Inferior parietal cortex (tissue), 1 donor: ENCODE data around the gene ARHGEF35.
"Not testable (repeated sequence)": the region's sequence is repeated elsewhere in the genome, so short reads cannot be mapped to it uniquely, and the experiment has no call there.

Experiments
- DNase-seq: peaks from one replicate; pipeline ENCODE4 v3.0.0-alpha.2; 2016; ENCODE audit errors: extremely low spot score

Gene ARHGEF35

DNA sequence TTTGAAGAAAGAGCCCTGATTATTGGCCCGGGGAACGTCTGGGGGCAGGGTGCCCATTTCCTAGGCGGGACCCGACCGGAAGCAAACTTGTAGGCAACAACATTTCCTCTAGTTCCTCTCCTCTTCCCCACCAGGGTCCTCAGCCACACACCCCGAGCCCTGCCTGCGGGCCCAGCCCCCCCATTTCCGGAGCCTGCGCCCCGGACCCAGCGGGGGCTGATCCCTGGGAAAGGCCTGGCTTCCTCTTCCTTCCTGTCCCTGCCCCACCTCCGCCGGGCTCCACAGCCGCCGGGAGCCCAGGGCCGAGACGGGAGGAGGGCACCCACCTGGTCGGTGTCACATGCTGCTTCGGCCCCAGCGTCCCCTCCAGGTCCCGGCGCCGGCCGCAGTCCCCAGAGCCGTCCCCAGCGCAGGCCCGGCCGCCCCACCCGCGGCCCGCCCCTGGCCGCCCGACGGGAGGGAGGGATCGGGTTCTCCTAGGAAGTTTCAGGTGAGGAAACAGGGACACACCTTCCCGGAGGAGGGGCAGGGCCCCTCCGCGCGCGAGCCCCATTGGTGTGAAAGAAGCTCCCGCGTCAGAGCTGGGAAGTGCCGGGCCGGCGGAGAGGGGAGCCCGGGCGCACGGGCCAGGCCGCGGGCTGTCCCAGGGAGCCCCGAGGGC, at the start of gene ARHGEF35:
ARHGEF35 (minus strand) TSS at position 622 of the 661 bp plus-strand sequence. CDS start 7,450 bp downstream, outside the sequence.
- DNase-seq, result not testable (repeated sequence)

DNA sequence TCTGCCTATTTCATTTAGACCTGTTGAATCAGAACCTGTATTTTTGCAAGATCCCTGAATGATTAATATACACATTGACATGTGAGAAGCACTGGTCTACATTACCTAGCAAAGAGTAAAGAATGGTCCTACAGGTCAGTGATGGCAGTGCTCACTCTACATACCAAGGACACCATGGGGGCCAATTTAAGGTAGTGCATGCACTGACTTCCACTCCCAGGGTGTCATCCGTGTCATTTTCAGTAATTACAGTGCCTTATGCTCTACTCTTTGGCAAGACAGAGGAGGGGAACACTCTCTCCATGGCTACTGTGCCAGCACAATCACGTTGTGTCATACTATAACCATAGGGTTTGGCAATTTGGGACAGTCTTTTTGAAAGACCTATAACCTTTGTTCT, 49.7 kb upstream of the ARHGEF35 start:
- not testable (repeated sequence) for DNase-seq

GRCh38 chr7:144239365-144239764, 43.7 kb upstream of the ARHGEF35 start, which contains the start of gene OR2A42:
Gene OR2A42 (minus strand): TSS chr7:144239605. CDS start chr7:144232843, 6,762 bp downstream.
- not testable (repeated sequence) for DNase-seq

DNA sequence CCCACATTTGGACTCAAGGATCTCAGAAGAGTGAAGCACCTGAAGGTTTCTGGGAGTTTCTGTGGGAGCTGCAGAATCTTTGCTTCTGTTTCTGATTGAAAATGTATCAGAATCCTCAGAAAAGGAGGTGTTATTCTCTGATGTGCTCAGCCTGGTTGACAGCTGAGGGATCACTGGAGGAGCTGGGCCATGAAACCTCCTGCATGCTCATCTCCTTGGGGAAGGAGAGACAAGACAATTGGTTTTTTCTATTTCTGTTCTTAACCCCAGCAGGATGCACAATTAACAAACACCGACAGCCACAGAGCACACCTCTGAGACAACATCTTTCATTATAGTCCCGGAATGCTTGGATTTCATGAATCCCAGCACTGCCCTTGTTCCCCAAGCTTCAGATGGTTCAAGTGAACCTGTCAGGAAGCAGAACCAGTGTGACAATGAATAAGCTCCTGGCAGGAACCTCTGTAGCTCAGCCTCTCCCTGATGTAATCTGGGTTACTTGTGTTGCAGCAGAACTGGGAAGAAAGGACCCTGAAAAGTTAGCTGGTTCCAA, 43.0 kb upstream of the ARHGEF35 start:
- DNase-seq, result not testable (repeated sequence)

DNA sequence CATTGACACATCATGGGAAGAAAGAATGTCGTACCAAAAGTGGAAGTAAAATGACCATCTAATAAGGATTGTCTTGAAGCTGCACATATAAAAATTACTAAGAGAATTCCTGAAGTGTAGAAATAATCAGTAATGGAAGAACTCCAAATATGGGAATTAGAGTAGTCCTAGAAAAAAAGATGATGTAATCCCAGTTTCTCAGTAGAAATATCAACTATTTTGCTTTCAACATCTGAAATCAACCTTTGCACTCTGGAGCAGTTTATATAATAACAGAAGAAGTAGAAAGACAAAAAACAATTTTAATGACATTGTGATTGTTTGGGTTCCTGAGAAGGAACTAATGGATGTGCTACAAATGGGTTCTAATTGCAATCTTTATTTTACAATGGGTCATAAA, 37.4 kb upstream of the ARHGEF35 start:
- DNase-seq, result not testable (repeated sequence)

DNA sequence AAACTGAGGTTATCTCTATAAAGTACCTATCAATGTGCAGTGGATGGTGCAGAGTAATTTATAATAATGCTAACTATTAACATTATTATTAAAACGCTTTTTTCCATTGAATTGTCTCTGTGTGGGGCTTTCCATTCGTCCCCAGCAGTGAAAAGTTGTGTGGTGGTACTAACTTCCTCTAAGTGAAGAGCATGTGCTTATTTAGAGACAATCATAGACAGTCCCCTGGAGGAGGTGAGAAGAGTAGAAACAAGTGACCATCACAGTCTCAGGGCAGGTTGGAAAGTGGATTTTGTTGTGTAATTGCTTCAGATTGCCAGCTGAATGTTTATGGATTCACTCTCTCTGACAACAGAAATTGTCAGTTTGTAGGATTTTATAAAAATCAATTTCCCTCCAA, 35.4 kb upstream of the ARHGEF35 start:
- not testable (repeated sequence) for DNase-seq

DNA sequence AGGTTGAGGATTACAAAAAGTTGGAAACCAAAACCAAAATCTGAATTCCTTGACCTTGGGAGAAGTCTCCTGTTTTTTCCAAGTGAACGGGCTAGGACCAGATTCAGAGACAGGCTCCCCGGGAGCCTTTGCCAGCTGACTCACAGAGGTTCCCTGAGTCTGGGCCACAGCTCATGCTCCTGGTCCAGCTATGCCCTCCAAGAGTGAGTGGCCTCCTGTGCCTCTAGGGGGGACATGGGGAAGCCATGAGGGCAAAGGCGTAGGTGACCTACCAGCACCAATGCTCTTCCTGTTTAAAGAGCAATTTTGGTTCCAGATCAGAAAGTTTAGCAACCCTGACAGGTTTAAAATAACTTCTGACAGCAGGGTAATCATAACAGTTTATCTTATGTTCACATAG, 33.2 kb upstream of the ARHGEF35 start:
- not testable (repeated sequence) for DNase-seq

DNA sequence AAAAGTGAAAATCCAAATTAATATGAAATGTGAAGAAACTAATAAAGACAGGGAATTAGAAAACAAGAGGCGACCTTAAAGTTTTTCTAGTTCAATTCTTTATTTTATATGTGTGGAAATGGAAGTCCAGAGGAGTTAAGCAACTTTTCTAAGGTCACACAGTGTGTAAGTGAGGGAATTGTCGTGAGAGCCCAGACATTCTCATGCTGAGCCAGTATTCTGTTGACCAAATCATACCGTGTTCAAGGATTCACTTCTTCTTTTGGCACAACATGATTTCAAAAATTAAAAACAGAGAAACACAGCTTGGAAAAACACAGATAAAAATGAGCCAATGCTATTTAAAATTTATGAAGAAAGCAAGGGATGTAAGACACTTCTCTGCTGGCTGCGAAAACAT, 31.2 kb upstream of the ARHGEF35 start:
- DNase-seq, result not testable (repeated sequence)

GRCh38 chr7:144223675-144224074, 28.0 kb upstream of the ARHGEF35 start:
- DNase-seq, result not testable (repeated sequence)

DNA sequence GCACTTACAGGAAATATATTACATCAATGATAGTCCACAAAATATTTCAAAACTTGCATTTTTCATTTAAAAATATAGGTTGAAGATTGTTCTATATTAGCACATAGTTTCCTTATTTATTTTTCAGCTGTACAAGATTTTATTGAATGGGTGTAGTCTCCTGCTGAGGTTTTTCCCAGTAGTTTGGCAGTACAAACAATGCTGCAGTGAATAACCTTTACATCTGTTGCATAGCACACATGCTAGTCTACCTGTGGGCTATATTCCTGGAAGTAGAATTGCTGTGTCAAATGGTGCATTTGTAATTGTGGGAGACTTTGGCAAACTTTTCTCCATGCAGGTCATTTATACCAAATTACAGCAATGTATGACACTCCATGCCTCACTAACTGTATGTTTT, 24.9 kb upstream of the ARHGEF35 start:
- DNase-seq, result not testable (repeated sequence)

- not testable (repeated sequence) for DNase-seq
Observed at GRCh38 chr7:144219149-144219548, 23.5 kb upstream of the ARHGEF35 start.

- not testable (repeated sequence) for DNase-seq
Observed at GRCh38 chr7:144218581-144218980, 22.9 kb upstream of the ARHGEF35 start.

DNA sequence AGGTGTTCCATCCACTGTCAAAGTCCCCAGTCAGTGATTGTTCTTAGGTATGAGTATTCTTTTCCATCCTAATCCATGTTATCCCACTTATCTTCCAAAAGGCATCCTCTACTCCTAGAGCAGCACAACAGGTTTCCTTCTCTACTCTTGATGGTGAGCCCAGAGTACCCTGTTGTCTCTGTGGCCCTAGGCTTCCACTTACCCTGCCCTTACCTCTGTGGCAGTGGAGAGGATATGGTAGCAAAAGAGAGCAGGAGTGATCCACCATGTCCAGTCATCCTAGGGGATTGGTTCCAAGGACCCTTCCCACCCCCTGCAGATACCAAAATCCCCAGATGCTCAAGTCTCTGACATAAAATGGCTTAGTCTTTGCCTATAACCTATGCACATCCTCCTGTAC, 21.6 kb upstream of the ARHGEF35 start:
- DNase-seq, result not testable (repeated sequence)

DNA sequence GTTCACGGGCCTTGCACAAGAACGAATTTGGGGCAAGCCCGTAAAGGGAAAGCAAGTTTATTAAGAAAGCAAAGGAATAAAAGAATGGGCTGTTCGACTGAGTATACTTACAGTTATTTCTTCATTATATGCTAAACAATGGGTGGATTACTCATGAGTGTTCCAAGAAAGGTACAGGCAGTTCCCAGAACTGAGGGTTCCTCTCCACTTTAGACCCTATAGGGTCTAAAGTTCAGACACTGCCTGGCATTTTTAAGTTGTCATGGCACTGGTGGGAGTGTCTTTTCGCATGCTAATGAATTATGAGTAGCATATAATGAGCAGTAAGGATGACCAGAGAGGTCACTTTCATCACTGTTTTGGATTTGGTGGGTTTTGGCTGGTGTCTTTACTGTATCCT, 9.7 kb upstream of the ARHGEF35 start:
- not testable (repeated sequence) for DNase-seq

- not testable (repeated sequence) for DNase-seq
Observed at GRCh38 chr7:144203086-144203485, 7.5 kb upstream of the ARHGEF35 start.

DNA sequence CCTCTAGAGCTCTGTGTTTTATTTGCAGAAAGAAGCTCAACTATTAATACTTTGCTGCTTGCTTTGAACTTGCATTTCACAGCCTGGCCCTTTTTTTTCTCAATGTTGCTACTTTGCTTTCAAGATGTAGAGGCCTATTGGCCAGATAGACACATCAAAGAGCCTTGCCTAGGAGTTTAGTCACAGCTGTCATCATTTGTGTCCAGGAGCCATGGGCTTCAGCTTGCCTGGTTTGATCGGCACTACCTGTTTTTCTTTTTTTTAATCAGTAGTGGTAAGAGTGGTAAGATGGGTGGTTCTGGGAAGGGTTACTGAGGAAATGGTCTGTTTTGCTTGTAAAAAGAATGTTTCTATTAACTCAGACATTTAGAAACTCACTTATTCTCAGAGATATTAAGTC, 6.3 kb upstream of the ARHGEF35 start:
- not testable (repeated sequence) for DNase-seq

GRCh38 chr7:144198934-144199333, 3.3 kb upstream of the ARHGEF35 start:
- DNase-seq, result not testable (repeated sequence)

DNA sequence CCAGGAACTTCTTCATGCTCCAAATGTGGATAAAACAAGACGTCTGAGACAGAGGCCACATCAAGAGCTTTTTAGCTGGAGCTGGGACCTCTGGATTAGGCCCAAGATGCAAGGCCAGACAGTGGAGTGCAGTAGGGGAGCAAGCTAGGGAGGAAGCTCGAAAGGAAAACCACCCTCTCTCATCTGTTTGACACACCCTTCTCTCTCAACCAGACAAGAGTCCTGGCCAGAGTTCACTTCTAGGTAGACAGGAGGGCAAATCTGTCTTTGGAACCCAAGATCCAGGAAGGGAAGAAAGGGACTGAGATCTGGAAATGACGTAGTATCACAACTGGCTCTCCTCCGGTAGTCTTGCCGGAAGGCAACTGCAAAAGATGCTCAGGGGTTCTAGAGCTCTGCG, 1.2 kb downstream of the ARHGEF35 start:
- not testable (repeated sequence) for DNase-seq

DNA sequence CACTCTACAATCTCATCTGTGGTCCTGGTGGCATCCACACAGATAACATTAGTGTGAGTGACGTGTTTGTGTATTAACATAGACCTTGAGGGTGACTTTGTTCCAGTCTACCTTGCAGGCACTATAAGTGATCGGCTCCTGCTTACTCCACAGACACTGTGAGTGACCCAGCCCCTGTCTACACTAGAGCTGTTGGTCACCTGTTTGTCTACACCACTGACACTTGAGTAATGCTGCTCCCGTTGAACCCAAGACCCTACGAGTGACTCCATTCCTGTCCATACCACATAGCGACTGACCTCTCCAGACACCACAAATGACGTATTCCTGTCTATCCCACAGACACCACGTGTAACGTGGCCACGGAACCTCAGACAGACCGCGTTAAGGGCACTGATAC, 1.9 kb downstream of the ARHGEF35 start:
- not testable (repeated sequence) for DNase-seq

DNA sequence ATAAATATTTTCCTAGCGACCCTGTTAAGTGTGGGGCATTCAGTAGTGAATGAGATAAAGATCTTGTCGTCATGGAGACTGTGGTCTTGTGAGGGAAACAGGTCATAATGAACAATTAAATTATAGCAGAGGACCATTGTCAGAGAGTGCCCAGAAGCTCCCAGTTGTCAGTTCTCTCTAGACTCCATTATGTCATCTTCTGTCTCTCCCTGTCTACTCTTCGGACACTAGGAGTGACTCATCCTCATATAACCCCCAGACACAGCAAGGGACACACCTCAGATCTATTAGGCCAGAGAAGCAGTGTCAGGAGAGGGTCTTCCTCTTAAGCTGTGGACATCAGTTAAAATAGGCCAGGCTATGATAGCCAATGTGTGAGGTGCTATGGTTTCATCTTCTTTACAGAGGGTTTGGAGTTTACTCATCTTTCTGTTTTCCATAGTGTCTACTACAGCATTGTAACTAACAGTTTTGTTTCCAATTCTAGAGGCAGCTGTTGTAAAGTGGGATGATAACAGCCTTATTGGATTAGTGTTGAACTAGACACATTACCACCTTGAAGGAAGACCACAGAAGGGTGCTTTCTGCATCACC, 7.0 kb downstream of the ARHGEF35 start:
- not testable (repeated sequence) for DNase-seq

- not testable (repeated sequence) for DNase-seq
Observed at GRCh38 chr7:144187848-144188247, 7.8 kb downstream of the ARHGEF35 start.

- DNase-seq, result not testable (repeated sequence)
Observed at GRCh38 chr7:144183166-144183565, 12.5 kb downstream of the ARHGEF35 start, which contains the start of gene CTAGE4. Gene CTAGE4 (plus strand): TSS chr7:144183466. CDS start chr7:144183504, 38 bp downstream.

- not testable (repeated sequence) for DNase-seq
Observed at GRCh38 chr7:144179165-144179479, 16.5 kb downstream of the ARHGEF35 start.
